SK-N-SH (cell line): Measurements from ENCODE around the gene MMP8. TPM values are rescaled to one million over a fixed set of nuclear protein-coding genes. Genes with fewer than 3 reads are reported as not detected.

Experiments used
- EP300 ChIP-seq, 2 experiments: IDR thresholded peaks; 2 replicates each; pipeline versions ENCODE4 v1.4.0 to v1.6.1; 2012; ENCODE audit warnings: borderline replicate concordance in 1 of 2, low read depth in 1 of 2, low read length in 1 of 2
- FOXJ3 ChIP-seq: sonication (generic); formaldehyde crosslinking; IDR thresholded peaks from 2 replicates; pipeline ENCODE4 v1.5.1; 2020; ENCODE audit warnings: mild to moderate bottlenecking, missing genetic modification reagents
- FOXM1 ChIP-seq: IDR thresholded peaks from 2 replicates; pipeline ENCODE4 v1.4.0; 2012; ENCODE audit warnings: low read depth, mild to moderate bottlenecking
- GABPA ChIP-seq: IDR thresholded peaks from 2 replicates; pipeline ENCODE4 v1.4.0; 2012; ENCODE audit warnings: low read depth, mild to moderate bottlenecking
- GATA2 ChIP-seq: sonication (generic); formaldehyde crosslinking; IDR thresholded peaks from 2 replicates; pipeline ENCODE4 v1.5.0; 2020; ENCODE audit warnings: mild to moderate bottlenecking, missing genetic modification reagents
- IRF3 ChIP-seq: fragments of 150-350 bp; IDR thresholded peaks from 2 replicates; pipeline ENCODE4 v1.6.1; 2016; ENCODE audit warnings: mild to moderate bottlenecking, low read depth, low read length
- MXI1 ChIP-seq: IDR thresholded peaks from 2 replicates; pipeline ENCODE4 v1.6.1; 2012; ENCODE audit warnings: mild to moderate bottlenecking, low read depth, low read length, improper control_type of control experiment
- NFIC ChIP-seq: IDR thresholded peaks from 2 replicates; pipeline ENCODE4 v1.4.0; 2012; ENCODE audit warnings: borderline replicate concordance
- NRF1 ChIP-seq: IDR thresholded peaks from 2 replicates; pipeline ENCODE4 v1.6.1; 2012; ENCODE audit warnings: low read depth, mild to moderate bottlenecking, low read length
- PBX3 ChIP-seq: IDR thresholded peaks from 2 replicates; pipeline ENCODE4; 2012
- POLR2AphosphoS5 ChIP-seq: IDR thresholded peaks from 2 replicates; pipeline ENCODE4 v1.6.1; 2012; ENCODE audit warnings: low read depth, low read length
- RCOR1 ChIP-seq: fragments of 150-350 bp; IDR thresholded peaks from 2 replicates; pipeline ENCODE4 v1.6.1; 2017; ENCODE audit warnings: antibody characterized with exemption, low read length
- REST ChIP-seq: IDR thresholded peaks from 2 replicates; pipeline ENCODE4 v1.6.1; 2012; ENCODE audit warnings: mild to moderate bottlenecking, low read depth, low read length, moderate library complexity
- RXRA ChIP-seq: IDR thresholded peaks from 2 replicates; pipeline ENCODE4 v1.4.0; 2012; ENCODE audit warnings: low read depth, mild to moderate bottlenecking, borderline replicate concordance
- SIN3A ChIP-seq: IDR thresholded peaks from 2 replicates; pipeline ENCODE4 v1.6.1; 2012; ENCODE audit warnings: low read depth, mild to moderate bottlenecking, low read length, moderate library complexity, borderline replicate concordance
- TAF1 ChIP-seq: IDR thresholded peaks from 2 replicates; pipeline ENCODE4 v1.6.1; 2012; ENCODE audit warnings: low read depth, mild to moderate bottlenecking, low read length, moderate library complexity, borderline replicate concordance
- TCF12 ChIP-seq: IDR thresholded peaks from 2 replicates; pipeline ENCODE4 v1.4.0; 2012
- YY1 ChIP-seq: IDR thresholded peaks from 2 replicates; pipeline ENCODE4 v1.4.0; 2012; ENCODE audit warnings: low read depth, mild to moderate bottlenecking
- polyA plus RNA-seq, 3 experiments: library from polyadenylated mRNA; depleted of rRNA; stranded (reverse); fragments of >200 nt; gene quantifications; 2 replicates each; pipeline ENCODE4 v1.2.3, GENCODE V29; 2012

The MMP8 gene
- polyA plus RNA-seq, 1 of the 3 experiments (the other 2 are of a cell fraction): 0.07 TPM

- TF ChIP-seq REST (no peak), IRF3 (no peak), YY1 (no peak), GABPA (no peak), GATA2 (no peak), FOXM1 (peak; percentile 96), RCOR1 (no peak), NRF1 (no peak), SIN3A (no peak), MXI1 (no peak), NFIC (peak; percentile 99), POLR2AphosphoS5 (peak; percentile 83; the same call in 1 of the 2 replicates), TAF1 (no peak), PBX3 (peak; percentile 85), EP300 (IDR thresholded peaks at IDR 0.05; ENCODE audit: borderline replicate concordance in 1 of 2, low read depth in 1 of 2, low read length in 1 of 2) (peak in 1 of 2 experiments; percentile 97; a peak in 2 of 4 replicates), FOXJ3 (CRISPR knock-in tag) (no peak), RXRA (peak; percentile 93), TCF12 (peak; percentile 98)
These were observed 35.7 kb upstream of the MMP8 start (continued) for GRCh38 chr11:102760344-102761035.
